Activated CD8-positive, alpha-beta T cell treated with anti-CD3 and anti-CD28 coated beads for 36 hours (primary cell): ENCODE results near the gene PAX4. TPM values are rescaled to one million over a fixed set of nuclear protein-coding genes. Genes with fewer than 3 reads are reported as not detected.
A peak's percentile ranks its signal among the peaks of the same experiment; 100 is the strongest.

ENCODE experiments used
- ATAC-seq: fragments of 200-7000 bp; cut with Tn5 transposase; one replicate; pipeline ENCODE4 v1.10.0; 2021; ENCODE audit warnings: mild to moderate bottlenecking, moderate library complexity
- CTCF ChIA-PET: fragments of 350-600 bp; sonication (Branson Sonifier 250); formaldehyde crosslinking; loops from one replicate; lab custom pipeline; 2021; ENCODE audit warnings: antibody characterized with exemption; lab: Charles Lee
- POLR2A ChIA-PET: fragments of 350-600 bp; sonication (Branson Sonifier 250); formaldehyde crosslinking; loops from one replicate; lab custom pipeline; 2021; ENCODE audit warnings: antibody characterized with exemption; lab: Charles Lee
- DNase-seq: peaks from one replicate; pipeline ENCODE4 v3.0.0-alpha.2; 2020
- H3K27ac Mint-ChIP-seq: one replicate; pipeline ENCODE4 v1.8.0; 2021; ENCODE audit warnings: mild to moderate bottlenecking, mixed read lengths
- H3K27me3 Mint-ChIP-seq: one replicate; pipeline ENCODE4 v1.8.0; 2021; ENCODE audit warnings: mixed read lengths
- H3K36me3 Mint-ChIP-seq: one replicate; pipeline ENCODE4 v1.8.0; 2021; ENCODE audit warnings: low read depth, mixed read lengths
- H3K4me1 Mint-ChIP-seq: one replicate; pipeline ENCODE4 v1.8.0; 2021; ENCODE audit warnings: low read depth, mixed read lengths
- H3K4me3 Mint-ChIP-seq: one replicate; pipeline ENCODE4 v1.8.0; 2021; ENCODE audit warnings: mild to moderate bottlenecking, moderate library complexity, mixed read lengths
- H3K9me3 Mint-ChIP-seq: one replicate; pipeline ENCODE4 v1.8.0; 2021; ENCODE audit warnings: mixed read lengths
- CTCF ChIP-seq: fragments of 200-600 bp; IDR thresholded peaks from one replicate; pipeline ENCODE4 v1.8.0; 2022; ENCODE audit warnings: antibody characterized with exemption, mild to moderate bottlenecking
- intact Hi-C: fragments of 100-400 bp; cut with micrococcal nuclease; formaldehyde crosslinking; loops from one replicate; pipeline ENCODE4 v1.10.0; 2022
- total RNA-seq, 2 experiments: library from RNA; stranded (reverse); gene quantifications; one replicate each; pipeline ENCODE4 v1.2.3, GENCODE V29; 2021

Gene PAX4
- total RNA-seq, 2 experiments from 2014 or later = not detected

GRCh38 chr7:127609297-127609696 lies 8.6 kb downstream of the PAX4 start:
- ATAC-seq (no peak), DNase-seq (no peak)
- Mint-ChIP-seq H3K9me3 (no peaks in the 10 kb centered on the region), H3K36me3 (no peaks in the 10 kb centered on the region), H3K4me3 (no peak overlapping the region), H3K4me1 (no peaks in the 10 kb centered on the region), H3K27ac (no peak overlapping the region), H3K27me3 (peaks cover 4% of the 10 kb centered on the region)
- ChIA-PET CTCF (no interaction called here), POLR2A (no interaction called here)
- intact Hi-C loops = no loop called here
- TF ChIP-seq CTCF = no peak

- H3K27ac Mint-ChIP-seq = no peak overlapping the region
- TF ChIP-seq CTCF = no peak
- no peak for DNase-seq
- intact Hi-C loops = no loop called here
- H3K27me3 Mint-ChIP-seq = peaks cover 4% of the 10 kb centered on the region
- no peaks in the 10 kb centered on the region for H3K36me3 Mint-ChIP-seq
- POLR2A ChIA-PET = no interaction called here
- H3K4me1 Mint-ChIP-seq = no peaks in the 10 kb centered on the region
- no peaks in the 10 kb centered on the region for H3K9me3 Mint-ChIP-seq
- CTCF ChIA-PET = no interaction called here
- no peak overlapping the region for H3K4me3 Mint-ChIP-seq
- no peak for ATAC-seq
Measured at GRCh38 chr7:127608446-127608845, 9.5 kb downstream of the PAX4 start.

GRCh38 chr7:127600885-127601284 lies 17.1 kb downstream of the PAX4 start:
- H3K4me3 Mint-ChIP-seq = no peak overlapping the region
- H3K27me3 Mint-ChIP-seq = no peaks in the 10 kb centered on the region
- H3K36me3 Mint-ChIP-seq = no peaks in the 10 kb centered on the region
- no peaks in the 10 kb centered on the region for H3K9me3 Mint-ChIP-seq
- intact Hi-C loops = no loop called here
- ATAC-seq (no peak), DNase-seq (no peak)
- no peak overlapping the region for H3K27ac Mint-ChIP-seq
- CTCF ChIA-PET = interaction anchor here (0.9 to 1.0 kb wide), 2 partner anchors 12 to 20 kb away, joined by 3 read pairs; no protein-coding TSS in a partner anchor
- POLR2A ChIA-PET = no interaction called here
- no peaks in the 10 kb centered on the region for H3K4me1 Mint-ChIP-seq
- no peak for TF ChIP-seq CTCF

DNA sequence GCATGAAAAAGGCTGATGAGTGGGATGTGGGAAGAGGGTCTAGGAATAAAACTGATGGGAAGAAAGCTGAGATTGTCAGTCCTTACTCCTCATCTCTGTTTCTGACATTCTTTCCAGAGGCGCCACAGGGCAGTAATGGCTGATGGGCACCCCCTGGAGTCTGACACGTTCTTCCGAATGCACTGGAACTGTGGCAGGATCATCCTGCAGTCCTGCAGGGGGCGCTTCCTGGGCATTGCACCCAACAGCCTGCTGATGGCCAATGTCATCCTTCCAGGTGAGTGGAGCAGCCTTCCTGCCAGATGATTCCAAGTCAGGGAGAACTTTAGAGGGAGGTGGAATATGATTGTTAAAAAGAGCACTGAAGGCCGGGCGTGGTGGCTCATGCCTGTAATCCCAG lies 19.6 kb downstream of the PAX4 start:
- ATAC-seq = no peak
- ChIA-PET POLR2A (no interaction called here), CTCF (interaction anchor here (1.0 kb wide), 1 partner anchor 31 kb away, joined by 3 read pairs; no protein-coding TSS in a partner anchor)
- intact Hi-C loops = no loop called here
- peak; percentile 31 for TF ChIP-seq CTCF
- DNase-seq = peak; percentile 16
- H3K4me1 Mint-ChIP-seq = no peaks in the 10 kb centered on the region
- no peaks in the 10 kb centered on the region for H3K27me3 Mint-ChIP-seq
- H3K9me3 Mint-ChIP-seq = no peaks in the 10 kb centered on the region
- no peaks in the 10 kb centered on the region for H3K36me3 Mint-ChIP-seq
- H3K4me3 Mint-ChIP-seq = no peak overlapping the region
- H3K27ac Mint-ChIP-seq = no peak overlapping the region

DNA sequence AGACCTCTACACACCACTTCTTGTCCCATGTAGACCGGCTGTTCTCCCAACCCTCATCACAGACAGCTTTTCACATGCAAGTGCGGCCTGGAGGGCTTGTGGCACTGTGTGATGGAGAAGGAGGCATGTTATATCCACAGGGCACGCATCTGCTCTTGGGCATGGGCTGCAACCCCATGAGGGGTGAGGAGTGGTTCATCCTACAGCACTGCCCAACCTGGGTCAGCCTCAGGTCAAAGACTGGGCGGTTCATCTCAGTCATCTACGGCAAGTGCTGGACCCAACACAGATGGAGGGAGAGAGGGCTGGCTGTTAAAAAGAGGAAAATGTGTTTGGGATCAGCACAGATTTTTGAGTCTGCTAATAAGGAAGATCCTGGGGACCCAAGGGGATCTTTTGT lies 22.2 kb downstream of the PAX4 start:
- Mint-ChIP-seq H3K4me3 (no peak overlapping the region), H3K36me3 (peaks cover 10% of the 10 kb centered on the region), H3K27ac (no peak overlapping the region), H3K27me3 (no peaks in the 10 kb centered on the region), H3K9me3 (no peaks in the 10 kb centered on the region), H3K4me1 (peaks cover 9% of the 10 kb centered on the region)
- intact Hi-C loops = no loop called here
- ChIA-PET POLR2A (no interaction called here), CTCF (no interaction called here)
- DNase-seq = no peak
- no peak for ATAC-seq
- no peak for TF ChIP-seq CTCF
